ENCODE data around the gene CLDN14. TPM values are rescaled to one million over a fixed set of nuclear protein-coding genes. Genes with fewer than 3 reads are reported as not detected.

The CLDN14 gene
- total and polyA plus RNA-seq, 2 donors (not counting 1 experiment from before 2014, with no cell fraction given), result 0.39 TPM; not detected in 1

- no peaks in the 10 kb centered on the region for H4K20me1 ChIP-seq (ENCODE audit: control insufficient read depth, insufficient read depth, low read length, poor library complexity, severe bottlenecking)
- no peaks in the 10 kb centered on the region for H3K9me3 Mint-ChIP-seq (ENCODE audit: insufficient read depth)
- no peak overlapping the region for H2AFZ ChIP-seq (ENCODE audit: insufficient read depth, low read depth, low read length, poor library complexity, severe bottlenecking)
- no peak overlapping the region for H3K4me3 Mint-ChIP-seq
- no peak for TF ChIP-seq EZH2 (IDR thresholded peaks at IDR 0.05; ENCODE audit: borderline replicate concordance, insufficient read depth, low read depth, low read length, poor library complexity, severe bottlenecking)
- TF ChIP-seq CTCF (IDR thresholded peaks at IDR 0.05), result no peak
- WGBS (ENCODE audit: insufficient coverage), result 97% methylated on average over 19 of the region's 25 CpGs
- H3K9me3 ChIP-seq (ENCODE audit: control extremely low read depth in 1 of 3, control insufficient read depth in 2 of 3, insufficient read depth in 1 of 3, low read length in 2 of 3), result peaks cover 0 to 5% (median 0%) of the 10 kb centered on the region in 3 donors
- intact Hi-C loops (cut with micrococcal nuclease), result loop anchor here (10.0 kb wide), 1 partner anchor 1855 kb away; no protein-coding TSS in a partner anchor
- no peaks in the 10 kb centered on the region for H3K4me1 ChIP-seq (ENCODE audit: control insufficient read depth in 2 of 2, insufficient read depth in 2 of 2, low read length in 2 of 2)
- peaks cover 0 to 4% (median 0%) of the 10 kb centered on the region in 4 experiments for H3K27me3 ChIP-seq (replicated peaks in 1 of 4; ENCODE audit: control extremely low read depth in 1 of 4, control insufficient read depth in 3 of 4, insufficient read depth in 4 of 4, low read length in 3 of 4)
- no peak overlapping the region for H3K4me2 ChIP-seq (replicated peaks; ENCODE audit: low read depth, low read length, poor library complexity, severe bottlenecking)
- no peak overlapping the region for H3K4me3 ChIP-seq (ENCODE audit: control extremely low read depth in 1 of 5, extremely low read depth in 1 of 5, insufficient read depth in 1 of 5, low read depth in 2 of 5, low read length in 4 of 5)
- ATAC-seq (ENCODE audit: low read depth), result no peak
- H3K36me3 ChIP-seq (replicated peaks in 1 of 2; ENCODE audit: control extremely low read depth in 1 of 2, control insufficient read depth in 1 of 2, extremely low read depth in 1 of 2, insufficient read depth in 2 of 2, low read length in 1 of 2), result no peaks in the 10 kb centered on the region
- H3K4me1 Mint-ChIP-seq, result no peaks in the 10 kb centered on the region
- no peak overlapping the region for H3K9ac ChIP-seq (ENCODE audit: low read length)
- no peak overlapping the region for H3K27ac ChIP-seq (ENCODE audit: low read length in 2 of 2)
- no peak overlapping the region for H3K27ac Mint-ChIP-seq
- no peak for DNase-seq
- ChIA-PET POLR2A (no interaction called here), CTCF (no interaction called here)
- no peaks in the 10 kb centered on the region for H3K27me3 Mint-ChIP-seq
- no peaks in the 10 kb centered on the region for H3K79me2 ChIP-seq (ENCODE audit: control insufficient read depth, insufficient read depth, low read length)
These were observed 19.9 kb upstream of the CLDN14 start for GRCh38 chr21:36499578-36500471.

GRCh38 chr21:36494557-36494956 lies 14.6 kb upstream of the CLDN14 start:
- no peak overlapping the region for H3K4me3 Mint-ChIP-seq
- WGBS (ENCODE audit: insufficient coverage), result 90% methylated on average over 8 of the region's 8 CpGs
- H3K79me2 ChIP-seq (ENCODE audit: control insufficient read depth, insufficient read depth, low read length), result no peaks in the 10 kb centered on the region
- TF ChIP-seq EZH2 (IDR thresholded peaks at IDR 0.05; ENCODE audit: borderline replicate concordance, insufficient read depth, low read depth, low read length, poor library complexity, severe bottlenecking) (no peak), CTCF (IDR thresholded peaks at IDR 0.05) (no peak)
- H3K27ac ChIP-seq (ENCODE audit: low read length in 2 of 2), result no peak overlapping the region
- no peak overlapping the region for H3K27ac Mint-ChIP-seq
- no peaks in the 10 kb centered on the region for H3K4me1 Mint-ChIP-seq
- no peak overlapping the region for H2AFZ ChIP-seq (ENCODE audit: insufficient read depth, low read depth, low read length, poor library complexity, severe bottlenecking)
- no peaks in the 10 kb centered on the region for H3K36me3 ChIP-seq (replicated peaks in 1 of 2; ENCODE audit: control extremely low read depth in 1 of 2, control insufficient read depth in 1 of 2, extremely low read depth in 1 of 2, insufficient read depth in 2 of 2, low read length in 1 of 2)
- ATAC-seq (ENCODE audit: low read depth) (no peak), DNase-seq (no peak)
- H3K4me1 ChIP-seq (ENCODE audit: control insufficient read depth in 2 of 2, insufficient read depth in 2 of 2, low read length in 2 of 2), result no peaks in the 10 kb centered on the region
- intact Hi-C loops (cut with micrococcal nuclease), result no loop called here
- no peak overlapping the region for H3K9ac ChIP-seq (ENCODE audit: low read length)
- no peaks in the 10 kb centered on the region for H4K20me1 ChIP-seq (ENCODE audit: control insufficient read depth, insufficient read depth, low read length, poor library complexity, severe bottlenecking)
- H3K4me2 ChIP-seq (replicated peaks; ENCODE audit: low read depth, low read length, poor library complexity, severe bottlenecking), result no peak overlapping the region
- H3K9me3 ChIP-seq (ENCODE audit: control extremely low read depth in 1 of 3, control insufficient read depth in 2 of 3, insufficient read depth in 1 of 3, low read length in 2 of 3), result peaks cover 0 to 5% (median 0%) of the 10 kb centered on the region in 3 donors
- peaks cover 4% of the 10 kb centered on the region for H3K27me3 Mint-ChIP-seq
- CTCF ChIA-PET, result no interaction called here
- H3K4me3 ChIP-seq (ENCODE audit: control extremely low read depth in 1 of 5, extremely low read depth in 1 of 5, insufficient read depth in 1 of 5, low read depth in 2 of 5, low read length in 4 of 5), result no peak overlapping the region
- no peaks in the 10 kb centered on the region for H3K9me3 Mint-ChIP-seq (ENCODE audit: insufficient read depth)
- H3K27me3 ChIP-seq (replicated peaks in 1 of 4; ENCODE audit: control extremely low read depth in 1 of 4, control insufficient read depth in 3 of 4, insufficient read depth in 4 of 4, low read length in 3 of 4), result peaks cover 0 to under 1% (median 0%) of the 10 kb centered on the region in 4 experiments
- POLR2A ChIA-PET, result no interaction called here
